Loucy (cell line): ENCODE data around the gene LRRC23.
A peak's percentile ranks its signal among the peaks of the same experiment; 100 is the strongest.

Experiments used
- H2AFZ ChIP-seq: fragments of 200-600 bp; sonication (generic); 2 replicates; pipeline ENCODE4 v1.6.0; 2016; ENCODE audit warnings: antibody characterized with exemption, mild to moderate bottlenecking, low read length, moderate library complexity
- H3F3A ChIP-seq: fragments of 200-600 bp; 2 replicates; pipeline ENCODE4 v1.6.0; 2016; ENCODE audit warnings: antibody characterized with exemption, low read depth, mild to moderate bottlenecking
- H3K27me3 ChIP-seq: fragments of 200-600 bp; sonication (generic); 2 replicates; pipeline ENCODE4 v1.6.1; 2014; ENCODE audit warnings: low read length, mild to moderate bottlenecking; ENCODE audit not compliant: insufficient read depth, poor library complexity, severe bottlenecking
- H3K36me3 ChIP-seq: fragments of 200-600 bp; sonication (generic); 2 replicates; pipeline ENCODE4 v1.6.1; 2016; ENCODE audit warnings: low read length; ENCODE audit not compliant: insufficient read depth
- H3K4me1 ChIP-seq: fragments of 200-600 bp; sonication (generic); 2 replicates; pipeline ENCODE4 v1.5.1; 2014; ENCODE audit warnings: low read length, mild to moderate bottlenecking; ENCODE audit not compliant: insufficient read depth, poor library complexity, severe bottlenecking
- H3K4me2 ChIP-seq: fragments of 200-600 bp; sonication (generic); 2 replicates; pipeline ENCODE4 v1.6.0; 2014; ENCODE audit warnings: antibody characterized with exemption, low read length, low read depth, mild to moderate bottlenecking; ENCODE audit not compliant: poor library complexity, severe bottlenecking
- H3K4me3 ChIP-seq: fragments of 200-600 bp; sonication (generic); 2 replicates; pipeline ENCODE4 v1.5.1; 2014; ENCODE audit warnings: low read length, mild to moderate bottlenecking, mixed read lengths; ENCODE audit not compliant: poor library complexity, severe bottlenecking
- H3K79me2 ChIP-seq: fragments of 200-600 bp; sonication (generic); 2 replicates; pipeline ENCODE4 v1.6.1; 2014; ENCODE audit warnings: low read length; ENCODE audit not compliant: insufficient read depth
- H3K9ac ChIP-seq: fragments of 200-600 bp; sonication (generic); 2 replicates; pipeline ENCODE4 v1.6.0; 2014; ENCODE audit warnings: mild to moderate bottlenecking, low read depth, low read length, moderate library complexity; ENCODE audit not compliant: poor library complexity, severe bottlenecking
- H3K9me2 ChIP-seq: fragments of 200-600 bp; sonication (generic); replicated peaks from 2 replicates; pipeline ENCODE4 v1.6.1; 2016; ENCODE audit warnings: low read depth, low read length, mixed read lengths
- H3K9me3 ChIP-seq: fragments of 200-600 bp; sonication (generic); 2 replicates; pipeline ENCODE4 v1.6.1; 2014; ENCODE audit warnings: mild to moderate bottlenecking, antibody characterized with exemption, low read length, low read depth; ENCODE audit not compliant: insufficient read depth
- H4K20me1 ChIP-seq: fragments of 200-600 bp; sonication (generic); 2 replicates; pipeline ENCODE4 v1.6.0; 2014; ENCODE audit warnings: antibody characterized with exemption, low read length, mild to moderate bottlenecking; ENCODE audit not compliant: insufficient read depth, poor library complexity, severe bottlenecking
- CTCF ChIP-seq: fragments of 200-600 bp; sonication (generic); conservative IDR thresholded peaks from 2 replicates; pipeline ENCODE4 v1.5.1; 2014; ENCODE audit warnings: mild to moderate bottlenecking, antibody characterized with exemption, low read length
- EZH2phosphoT487 ChIP-seq: fragments of 200-600 bp; IDR thresholded peaks from 2 replicates; pipeline ENCODE4 v1.6.1; 2018; ENCODE audit warnings: antibody characterized with exemption, mild to moderate bottlenecking, moderate library complexity, borderline replicate concordance

LRRC23 gene

DNA sequence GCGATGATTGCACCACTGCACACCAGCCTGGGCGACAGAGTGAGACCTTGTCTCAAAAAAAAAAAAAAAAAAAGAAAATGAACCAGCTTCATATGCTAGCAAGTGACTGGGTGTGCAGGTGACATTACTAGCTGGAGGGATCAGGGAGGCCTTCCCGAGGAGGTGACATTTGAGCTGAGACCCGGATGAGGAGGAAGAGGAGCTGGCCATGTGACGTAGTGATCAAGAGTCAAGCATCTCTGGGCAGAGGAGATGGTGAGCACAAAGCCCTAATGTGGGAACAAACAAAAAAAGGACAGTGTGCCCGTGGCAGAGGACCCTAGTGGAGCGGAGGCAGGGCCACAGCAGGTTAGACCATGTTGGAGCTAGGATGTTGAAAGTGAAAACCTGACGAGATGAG lies 43.0 kb downstream of the LRRC23 start:
- Histone ChIP-seq H3K4me3 (no peak overlapping the region), H3K36me3 (no peaks in the 10 kb centered on the region), H3K4me2 (no peak overlapping the region), H3K27me3 (no peaks in the 10 kb centered on the region), H3F3A (peaks cover 10% of the 10 kb centered on the region), H3K4me1 (peaks cover 48% of the 10 kb centered on the region), H4K20me1 (peaks cover 6% of the 10 kb centered on the region), H3K9me2 (no peaks in the 10 kb centered on the region), H3K9me3 (no peaks in the 10 kb centered on the region), H2AFZ (no peak overlapping the region), H3K79me2 (peaks cover 53% of the 10 kb centered on the region), H3K9ac (no peak overlapping the region)
- no peak for TF ChIP-seq EZH2phosphoT487
- TF ChIP-seq CTCF, result no peak

DNA sequence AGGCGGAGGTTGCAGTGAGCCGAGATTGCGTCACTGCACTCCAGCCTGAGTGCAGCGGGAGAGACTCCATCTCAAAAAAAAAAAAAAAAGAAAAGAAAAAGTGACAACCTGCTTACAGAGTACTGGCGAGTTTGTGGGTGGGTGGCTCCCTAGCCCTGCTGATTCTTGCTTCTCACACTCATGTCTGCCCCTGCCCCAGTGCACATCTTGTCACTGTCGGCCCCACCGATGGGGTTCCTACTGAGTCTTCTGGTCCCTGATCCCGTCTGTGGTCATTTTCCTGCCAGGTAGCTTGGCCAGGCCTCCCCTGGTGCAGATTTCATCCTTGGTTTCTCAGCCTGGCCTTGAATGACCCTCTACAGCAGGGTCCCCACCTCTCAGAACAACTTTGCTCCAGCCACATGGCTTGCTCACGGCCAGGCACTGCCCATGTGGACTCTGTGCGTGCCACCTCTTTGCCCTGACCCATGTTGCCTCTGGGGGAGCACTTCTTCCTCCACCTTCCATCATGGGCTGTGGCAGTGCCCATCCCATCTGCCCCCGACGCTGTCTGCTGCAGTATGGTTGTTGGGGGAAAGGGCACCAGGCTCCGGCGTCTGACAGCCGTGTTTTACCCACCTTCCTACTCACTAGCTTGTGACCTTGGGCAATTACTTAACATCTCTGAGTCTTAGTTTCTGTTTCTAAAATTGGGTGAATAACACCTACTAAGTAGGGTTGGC lies 44.4 kb downstream of the LRRC23 start:
- Histone ChIP-seq H3K36me3 (no peaks in the 10 kb centered on the region), H3K27me3 (no peaks in the 10 kb centered on the region), H3K9me2 (no peaks in the 10 kb centered on the region), H3K4me1 (peaks cover 50% of the 10 kb centered on the region), H4K20me1 (peaks cover 6% of the 10 kb centered on the region), H3K9ac (no peak overlapping the region), H3F3A (peaks cover 4% of the 10 kb centered on the region), H2AFZ (0 out of 2 replicates have a peak overlapping the region, but pooled peaks have one; percentile 10), H3K4me3 (no peak overlapping the region), H3K4me2 (no peak overlapping the region), H3K79me2 (peaks cover 65% of the 10 kb centered on the region), H3K9me3 (no peaks in the 10 kb centered on the region)
- peak; percentile 51 for TF ChIP-seq CTCF
- TF ChIP-seq EZH2phosphoT487, result no peak

GRCh38 chr12:6950401-6950801 lies 45.8 kb downstream of the LRRC23 start:
- Histone ChIP-seq H3K4me2 (peak overlapping the region; percentile 97), H3K79me2 (peaks cover 72% of the 10 kb centered on the region), H3K27me3 (no peaks in the 10 kb centered on the region), H3K9ac (peak overlapping the region; percentile 97), H4K20me1 (peaks cover under 1% of the 10 kb centered on the region), H3F3A (no peaks in the 10 kb centered on the region), H3K9me2 (no peaks in the 10 kb centered on the region), H3K36me3 (no peaks in the 10 kb centered on the region), H3K9me3 (no peaks in the 10 kb centered on the region), H3K4me3 (peak overlapping the region; percentile 91), H2AFZ (no peak overlapping the region), H3K4me1 (peaks cover 56% of the 10 kb centered on the region)
- TF ChIP-seq EZH2phosphoT487 (no peak), CTCF (peak; percentile 74)
